Left ventricle myocardium inferior (tissue), 1 donor: ENCODE measurements around the gene ABCA7. TPM values are rescaled to one million over a fixed set of nuclear protein-coding genes. Genes with fewer than 3 reads are reported as not detected.

Source experiments
- DNase-seq: peaks from one replicate; pipeline ENCODE4 v3.0.0-alpha.2; 2020
- H3K27ac ChIP-seq: fragments of 200-600 bp; replicated peaks from 2 replicates; pipeline ENCODE4 v1.8.0; 2021
- H3K27me3 ChIP-seq: fragments of 200-600 bp; 2 replicates; pipeline ENCODE4 v1.8.0; 2021; ENCODE audit warnings: low read depth
- H3K36me3 ChIP-seq: fragments of 200-600 bp; 2 replicates; pipeline ENCODE4 v1.8.0; 2021
- H3K4me1 ChIP-seq: fragments of 200-600 bp; 2 replicates; pipeline ENCODE4 v1.8.0; 2021
- H3K4me3 ChIP-seq: fragments of 200-600 bp; 2 replicates; pipeline ENCODE4 v1.8.0; 2021; ENCODE audit warnings: mild to moderate bottlenecking, moderate library complexity
- H3K9me3 ChIP-seq: fragments of 200-600 bp; replicated peaks from 2 replicates; pipeline ENCODE4 v1.8.0; 2021
- intact Hi-C: fragments of 100-400 bp; cut with micrococcal nuclease; formaldehyde crosslinking; loops from one replicate; pipeline ENCODE4 v1.11.0; 2022
- total RNA-seq: library from RNA; stranded (reverse); fragmentation: NEBNext Ultra II Directional; extraction: Animal tissue kit (Norgen Biotek cat#: 25700); gene quantifications from one replicate; pipeline ENCODE4 v1.2.1, GENCODE V29; 2021
- TF ChIP-seq, protein P1 (sequence below): fragments of 200-600 bp; IDR thresholded peaks from 2 replicates; pipeline ENCODE4 v1.8.0; 2021; ENCODE audit warnings: antibody characterized with exemption, mild to moderate bottlenecking, borderline replicate concordance
- donor health status: DM: no; HTN: yes; CAD: no; lungs with severe emphysema.

Gene ABCA7
- total RNA-seq, 1 donor from 2014 or later = 9.3 TPM

DNA sequence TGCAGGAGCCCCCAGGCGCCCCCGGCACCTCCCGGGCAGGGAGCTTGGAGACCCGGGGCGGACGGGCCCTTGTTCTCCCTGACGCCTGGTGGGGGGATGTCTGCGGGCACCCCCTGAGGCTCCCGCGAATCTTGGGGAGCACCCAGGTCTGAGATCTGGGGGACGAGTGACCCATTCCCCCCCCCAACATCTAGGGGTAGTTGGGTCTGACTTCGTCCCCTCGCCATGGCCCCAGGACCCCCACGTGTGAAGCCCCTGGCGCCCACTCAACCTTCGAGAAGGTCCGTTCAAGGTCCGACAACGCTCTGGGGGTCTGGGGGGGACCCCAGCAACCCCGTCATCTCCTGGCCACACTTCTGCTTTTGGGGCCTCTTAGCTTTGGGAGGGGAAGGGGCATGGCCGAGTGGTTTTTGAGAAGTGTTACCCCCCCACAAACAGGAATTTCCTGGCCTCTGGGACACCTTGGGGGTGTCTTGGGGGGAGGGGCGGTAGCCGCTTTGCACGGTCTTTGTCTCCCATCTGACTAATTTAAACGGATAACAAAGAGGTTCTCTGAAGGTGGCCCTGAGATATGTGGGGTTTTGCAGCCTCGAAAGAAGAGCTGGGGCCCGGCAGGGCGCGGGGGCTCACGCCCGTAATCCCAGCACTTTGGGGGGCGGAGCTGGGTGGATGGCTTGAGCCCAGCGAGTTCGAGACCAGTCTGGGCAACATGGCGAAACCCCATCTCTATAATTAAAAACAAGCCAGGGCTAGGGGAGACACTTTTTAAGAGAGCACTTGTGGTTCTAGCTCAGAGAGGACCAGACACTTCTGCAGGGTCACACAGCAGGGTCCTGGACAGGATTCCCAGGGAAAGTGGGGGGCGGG lies 12.9 kb upstream of the ABCA7 start:
- peak overlapping the region; percentile 94 for H3K27ac ChIP-seq
- H3K27me3 ChIP-seq = no peaks in the 10 kb centered on the region
- H3K36me3 ChIP-seq = peaks cover 5% of the 10 kb centered on the region
- peak; percentile 18 for DNase-seq
- no peaks in the 10 kb centered on the region for H3K9me3 ChIP-seq
- H3K4me3 ChIP-seq = peak overlapping the region; percentile 84
- peaks cover 65% of the 10 kb centered on the region for H3K4me1 ChIP-seq
- TF ChIP-seq, protein P1, sequence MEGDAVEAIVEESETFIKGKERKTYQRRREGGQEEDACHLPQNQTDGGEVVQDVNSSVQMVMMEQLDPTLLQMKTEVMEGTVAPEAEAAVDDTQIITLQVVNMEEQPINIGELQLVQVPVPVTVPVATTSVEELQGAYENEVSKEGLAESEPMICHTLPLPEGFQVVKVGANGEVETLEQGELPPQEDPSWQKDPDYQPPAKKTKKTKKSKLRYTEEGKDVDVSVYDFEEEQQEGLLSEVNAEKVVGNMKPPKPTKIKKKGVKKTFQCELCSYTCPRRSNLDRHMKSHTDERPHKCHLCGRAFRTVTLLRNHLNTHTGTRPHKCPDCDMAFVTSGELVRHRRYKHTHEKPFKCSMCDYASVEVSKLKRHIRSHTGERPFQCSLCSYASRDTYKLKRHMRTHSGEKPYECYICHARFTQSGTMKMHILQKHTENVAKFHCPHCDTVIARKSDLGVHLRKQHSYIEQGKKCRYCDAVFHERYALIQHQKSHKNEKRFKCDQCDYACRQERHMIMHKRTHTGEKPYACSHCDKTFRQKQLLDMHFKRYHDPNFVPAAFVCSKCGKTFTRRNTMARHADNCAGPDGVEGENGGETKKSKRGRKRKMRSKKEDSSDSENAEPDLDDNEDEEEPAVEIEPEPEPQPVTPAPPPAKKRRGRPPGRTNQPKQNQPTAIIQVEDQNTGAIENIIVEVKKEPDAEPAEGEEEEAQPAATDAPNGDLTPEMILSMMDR = no peak
- intact Hi-C loops = loop anchor here (5.0 kb wide), 1 partner anchor 75 kb away; the partner anchor contains the start of gene GPX4

DNA sequence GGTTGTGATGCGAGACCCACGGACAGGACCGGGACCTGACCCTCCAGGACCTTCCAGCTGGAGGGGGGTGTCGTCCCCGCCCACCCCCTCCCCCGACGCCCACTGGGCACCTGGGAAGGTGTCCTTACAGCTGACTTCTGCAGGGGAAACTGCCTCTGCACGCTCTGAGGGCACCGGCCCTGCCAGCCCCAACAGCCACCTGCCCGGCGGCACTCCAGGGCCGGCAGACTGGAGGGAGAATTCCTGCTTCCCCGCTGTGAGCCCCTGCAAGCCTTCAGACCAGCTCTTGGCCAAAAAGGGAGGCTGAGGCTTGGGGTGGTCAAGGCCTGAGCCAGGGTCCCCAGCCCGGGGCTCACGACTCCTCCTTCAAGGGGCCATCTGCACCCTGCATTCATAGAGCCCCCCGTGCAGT lies 12.3 kb upstream of the ABCA7 start:
- Histone ChIP-seq H3K36me3 (peaks cover 12% of the 10 kb centered on the region), H3K27ac (peak overlapping the region; percentile 94), H3K27me3 (no peaks in the 10 kb centered on the region), H3K4me3 (peak overlapping the region; percentile 84), H3K9me3 (no peaks in the 10 kb centered on the region), H3K4me1 (peaks cover 58% of the 10 kb centered on the region)
- intact Hi-C loops = loop anchor here (5.0 kb wide), 1 partner anchor 75 kb away; the partner anchor contains the start of gene GPX4
- TF ChIP-seq, protein P1 = no peak
- peak; percentile 18 for DNase-seq

DNA sequence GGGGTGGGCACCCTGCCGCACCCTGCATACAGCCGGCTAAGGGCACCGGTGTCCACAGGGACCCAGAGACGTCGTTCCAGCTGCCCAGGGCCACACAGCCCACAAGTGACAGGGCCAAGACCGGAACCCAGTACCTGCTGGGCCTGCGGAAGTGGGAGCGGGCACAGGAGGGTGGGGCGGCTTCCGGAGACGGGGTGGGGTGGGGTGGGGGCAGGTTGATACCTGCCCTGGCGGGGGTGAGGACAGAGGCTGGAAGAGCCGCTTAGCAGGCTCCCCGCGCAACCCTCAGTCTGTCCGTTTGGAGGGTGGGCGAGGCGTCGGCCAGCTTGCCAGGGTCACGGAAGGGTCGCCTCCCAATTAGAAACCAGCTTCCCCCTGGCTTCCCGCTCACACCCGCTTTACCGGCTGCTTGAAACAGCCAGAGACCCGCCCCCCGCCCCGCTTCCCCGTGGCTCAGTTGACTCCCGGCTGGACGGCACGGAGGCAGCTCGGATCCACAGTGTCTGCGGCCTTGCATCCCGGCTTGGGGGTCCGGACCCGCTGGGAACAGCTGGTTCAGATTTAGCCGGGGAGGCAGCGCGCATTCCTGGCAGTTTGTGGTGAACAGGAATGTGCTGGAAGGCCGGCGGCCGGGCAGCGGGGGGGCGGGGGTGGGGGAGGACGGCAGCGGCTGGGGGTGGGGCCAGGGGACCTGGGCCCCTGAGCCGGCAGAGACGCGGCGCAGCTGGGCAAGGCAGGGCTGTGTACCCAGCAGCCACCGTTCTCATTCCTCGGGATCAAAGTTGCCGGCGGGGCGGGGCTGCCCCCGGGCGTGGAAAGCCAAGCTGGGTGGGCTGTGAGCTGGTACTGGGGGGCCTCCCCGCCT lies 11.6 kb upstream of the ABCA7 start:
- Histone ChIP-seq H3K27ac (peak overlapping the region; percentile 94), H3K4me3 (peak overlapping the region; percentile 84), H3K4me1 (peaks cover 52% of the 10 kb centered on the region), H3K9me3 (no peaks in the 10 kb centered on the region), H3K27me3 (no peaks in the 10 kb centered on the region), H3K36me3 (peaks cover 18% of the 10 kb centered on the region)
- intact Hi-C loops = loop anchor here (5.0 kb wide), 1 partner anchor 74 kb away; the partner anchor contains the start of gene GPX4
- TF ChIP-seq, protein P1 = no peak
- peak; percentile 61 for DNase-seq

DNA sequence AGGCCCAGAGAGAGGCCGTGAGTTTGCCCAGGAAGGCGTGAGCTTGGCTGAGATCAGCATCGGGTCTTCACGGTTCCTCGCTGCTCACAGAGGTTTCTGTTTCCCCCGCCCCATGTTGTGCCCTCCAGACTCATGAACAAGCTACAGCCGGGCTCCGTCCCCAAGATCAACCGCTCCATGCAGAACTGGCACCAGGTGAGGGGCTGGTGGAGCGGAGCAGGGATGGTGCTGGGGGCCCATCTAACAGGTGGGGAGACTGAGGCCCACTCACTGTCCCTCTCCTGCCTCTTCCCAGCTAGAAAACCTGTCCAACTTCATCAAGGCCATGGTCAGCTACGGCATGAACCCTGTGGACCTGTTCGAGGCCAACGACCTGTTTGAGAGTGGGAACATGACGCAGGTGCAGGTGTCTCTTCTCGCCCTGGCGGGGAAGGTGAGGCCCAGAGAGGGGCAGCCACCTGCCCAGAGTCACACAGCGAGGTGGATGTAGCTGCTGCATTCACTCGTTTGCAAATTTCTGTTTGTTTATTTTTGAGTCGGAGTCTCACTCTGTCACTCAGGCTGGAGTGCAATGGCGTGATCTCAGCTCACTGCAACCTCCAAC lies 7.5 kb upstream of the ABCA7 start:
- no peak for DNase-seq
- Histone ChIP-seq H3K9me3 (no peaks in the 10 kb centered on the region), H3K36me3 (peaks cover 40% of the 10 kb centered on the region), H3K4me3 (no peak overlapping the region), H3K27me3 (no peaks in the 10 kb centered on the region), H3K4me1 (peaks cover 31% of the 10 kb centered on the region), H3K27ac (no peak overlapping the region)
- intact Hi-C loops = no loop called here
- TF ChIP-seq, protein P1 = no peak

DNA sequence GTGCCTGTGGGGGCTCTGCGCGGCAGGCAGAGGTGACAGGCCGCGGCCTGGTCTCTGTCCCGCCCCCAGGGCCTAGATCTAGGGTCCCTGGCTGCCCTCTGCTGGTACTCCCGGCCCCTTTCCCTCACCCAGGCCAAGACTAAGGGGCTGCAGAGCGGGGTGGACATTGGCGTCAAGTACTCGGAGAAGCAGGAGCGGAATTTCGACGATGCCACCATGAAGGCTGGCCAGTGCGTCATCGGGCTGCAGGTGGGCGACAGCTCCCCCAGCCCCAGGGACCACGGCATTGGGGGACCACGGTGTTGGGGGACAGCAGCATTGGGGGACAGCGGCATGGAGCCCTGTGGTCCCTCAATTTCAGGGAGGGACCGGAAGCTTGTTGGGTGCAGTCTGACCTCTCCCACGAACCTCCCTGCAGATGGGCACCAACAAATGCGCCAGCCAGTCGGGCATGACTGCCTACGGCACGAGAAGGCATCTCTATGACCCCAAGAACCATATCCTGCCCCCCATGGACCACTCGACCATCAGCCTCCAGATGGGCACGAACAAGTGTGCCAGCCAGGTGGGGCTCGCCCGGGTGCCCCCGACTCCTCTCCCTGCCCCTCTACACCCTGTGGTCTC lies 3.8 kb upstream of the ABCA7 start:
- TF ChIP-seq, protein P1 = no peak
- Histone ChIP-seq H3K9me3 (no peaks in the 10 kb centered on the region), H3K27ac (no peak overlapping the region), H3K4me3 (no peak overlapping the region), H3K27me3 (no peaks in the 10 kb centered on the region), H3K4me1 (peaks cover 28% of the 10 kb centered on the region), H3K36me3 (peaks cover 43% of the 10 kb centered on the region)
- intact Hi-C loops = no loop called here
- no peak for DNase-seq
